ENCODE data around the gene EIF4E2. TPM values are rescaled to one million over a fixed set of nuclear protein-coding genes. Genes with fewer than 3 reads are reported as not detected.
A peak's percentile ranks its signal among the peaks of the same experiment; 100 is the strongest.

EIF4E2 gene
- total RNA-seq, 3 donors from 2014 or later (not counting 1 experiment from before 2014, with no cell fraction given): 62.2 to 67.6 (median 63.5) TPM

DNA sequence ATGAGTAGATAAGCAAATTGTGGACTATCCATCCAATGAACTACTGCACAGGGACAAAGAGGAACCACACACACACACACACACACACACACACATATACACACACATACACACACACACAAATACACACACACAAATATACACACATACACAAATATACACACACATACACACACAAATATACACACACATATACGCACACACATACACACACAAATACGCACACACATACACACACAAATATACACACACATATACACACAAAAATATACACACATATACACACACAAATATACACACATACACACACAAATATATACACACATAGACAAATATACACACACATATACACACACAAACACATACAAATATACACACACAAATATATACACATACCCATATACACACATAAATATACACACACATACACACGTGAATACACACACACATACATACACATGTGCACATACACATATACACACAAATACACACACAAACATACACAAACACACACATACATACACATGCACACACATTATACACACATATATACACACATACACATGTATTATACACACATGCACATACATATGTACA, 63.1 kb downstream of the EIF4E2 start:
- ATAC-seq (peak in 1 of 3 donors; percentile 25), DNase-seq (no peak)
- no peaks in the 10 kb centered on the region for H3K4me1 Mint-ChIP-seq
- no peak overlapping the region for H3K27ac Mint-ChIP-seq
- Histone ChIP-seq H3K27me3 (ENCODE audit: control insufficient read depth, insufficient read depth, low read length) (no peaks in the 10 kb centered on the region), H3K4me1 (ENCODE audit: control insufficient read depth, insufficient read depth, low read length) (no peaks in the 10 kb centered on the region), H3K9me3 (ENCODE audit: control insufficient read depth, insufficient read depth, low read length) (no peaks in the 10 kb centered on the region), H3K36me3 (ENCODE audit: control insufficient read depth, insufficient read depth, low read length) (no peaks in the 10 kb centered on the region), H3K4me3 (ENCODE audit: low read length) (no peak overlapping the region), H3K27ac (ENCODE audit: low read length) (no peak overlapping the region)
- 73% methylated on average over 3 of the region's 3 CpGs for WGBS (ENCODE audit: insufficient coverage)
- H3K9me3 Mint-ChIP-seq: no peaks in the 10 kb centered on the region
- H3K36me3 Mint-ChIP-seq: no peaks in the 10 kb centered on the region
- peaks cover 0 to 2% of the 10 kb centered on the region in 2 donors for H3K27me3 Mint-ChIP-seq (ENCODE audit: low read depth in 2 of 2)
- H3K4me3 Mint-ChIP-seq: no peak overlapping the region
- intact Hi-C loops (cut with micrococcal nuclease): no loop called here
- TF ChIP-seq CTCF (IDR thresholded peaks at IDR 0.05): no peak

DNA sequence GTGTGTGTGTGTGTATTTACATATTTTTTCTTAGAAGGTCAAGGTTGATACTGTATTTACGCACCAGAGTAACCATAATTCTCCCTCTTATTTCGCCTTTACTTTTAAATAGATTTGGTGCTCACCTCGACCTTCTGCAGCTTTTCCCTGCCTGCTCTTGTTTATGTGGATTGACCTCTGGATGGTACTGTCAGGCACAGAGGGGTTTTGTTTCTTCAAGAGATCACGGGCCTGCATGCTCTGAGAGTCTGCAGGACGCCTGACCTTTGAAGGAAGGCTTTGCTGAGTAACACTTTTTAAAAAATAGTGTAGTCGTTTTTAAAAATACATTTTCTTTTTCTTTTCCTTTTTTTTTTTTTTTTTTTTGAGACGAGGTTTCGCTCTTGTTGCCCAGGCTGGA, 64.8 kb downstream of the EIF4E2 start:
- Histone ChIP-seq H3K4me3 (ENCODE audit: low read length) (no peak overlapping the region), H3K4me1 (ENCODE audit: control insufficient read depth, insufficient read depth, low read length) (no peaks in the 10 kb centered on the region), H3K27ac (ENCODE audit: low read length) (no peak overlapping the region), H3K27me3 (ENCODE audit: control insufficient read depth, insufficient read depth, low read length) (no peaks in the 10 kb centered on the region), H3K36me3 (ENCODE audit: control insufficient read depth, insufficient read depth, low read length) (no peaks in the 10 kb centered on the region), H3K9me3 (ENCODE audit: control insufficient read depth, insufficient read depth, low read length) (no peaks in the 10 kb centered on the region)
- Mint-ChIP-seq H3K27ac (no peak overlapping the region), H3K9me3 (no peaks in the 10 kb centered on the region), H3K27me3 (ENCODE audit: low read depth in 2 of 2) (peaks cover 0 to 2% of the 10 kb centered on the region in 2 donors), H3K36me3 (no peaks in the 10 kb centered on the region), H3K4me3 (no peak overlapping the region), H3K4me1 (no peaks in the 10 kb centered on the region)
- DNase-seq (no peak), ATAC-seq (no peak)
- intact Hi-C loops (cut with micrococcal nuclease): no loop called here
- 71% methylated on average over 5 of the region's 8 CpGs for WGBS (ENCODE audit: insufficient coverage)
- no peak for TF ChIP-seq CTCF (IDR thresholded peaks at IDR 0.05)

Other genes with a start within 250 kb of the EIF4E2 start
- gene ALPP, start 171.9 kb upstream of the EIF4E2 start, total RNA-seq: under 1 TPM in 1 of 3 donors, not detected in 2; 0.30 TPM
- not detected for gene ALPG, start 143.8 kb upstream of the EIF4E2 start, total RNA-seq
- not detected for gene ALPI, start 94.5 kb upstream of the EIF4E2 start, total RNA-seq
- not detected for gene ECEL1, start 62.9 kb upstream of the EIF4E2 start, total RNA-seq
- gene PRSS56, start 30.3 kb upstream of the EIF4E2 start, total RNA-seq: not detected
- not detected for gene CHRND, start 24.5 kb upstream of the EIF4E2 start, total RNA-seq
- gene CHRNG, start 11.0 kb upstream of the EIF4E2 start, total RNA-seq: not detected
- 10 to 100 TPM; 10.6 to 13.2 (median 12.4) TPM for gene TIGD1, start 132 bp upstream of the EIF4E2 start, total RNA-seq
- gene EFHD1, start 82.9 kb downstream of the EIF4E2 start, total RNA-seq: under 1 TPM in 1 of 3 donors, not detected in 2; 0.58 TPM
- gene GIGYF2, start 146.6 kb downstream of the EIF4E2 start, total RNA-seq: 10 to 100 TPM; 73.6 to 85.3 (median 80.1) TPM
- not detected for gene KCNJ13, start 225.9 kb downstream of the EIF4E2 start, total RNA-seq